LHCN-M2 (cell line): Measurements from ENCODE around the gene RIMS1. TPM values are rescaled to one million over a fixed set of nuclear protein-coding genes. Genes with fewer than 3 reads are reported as not detected.
A peak's percentile ranks its signal among the peaks of the same experiment; 100 is the strongest.

Experiments used
- DNase-seq: peaks from one replicate; pipeline ENCODE4 v3.0.0-alpha.2; 2012; ENCODE audit warnings: low read depth
- total RNA-seq: library from RNA; depleted of rRNA; stranded (reverse); fragments of >200 nt; gene quantifications from 2 replicates; pipeline ENCODE4 v1.2.3, GENCODE V29; 2014

Gene RIMS1
- total RNA-seq, 1 experiment from 2014 or later, result 1.9 TPM

DNA sequence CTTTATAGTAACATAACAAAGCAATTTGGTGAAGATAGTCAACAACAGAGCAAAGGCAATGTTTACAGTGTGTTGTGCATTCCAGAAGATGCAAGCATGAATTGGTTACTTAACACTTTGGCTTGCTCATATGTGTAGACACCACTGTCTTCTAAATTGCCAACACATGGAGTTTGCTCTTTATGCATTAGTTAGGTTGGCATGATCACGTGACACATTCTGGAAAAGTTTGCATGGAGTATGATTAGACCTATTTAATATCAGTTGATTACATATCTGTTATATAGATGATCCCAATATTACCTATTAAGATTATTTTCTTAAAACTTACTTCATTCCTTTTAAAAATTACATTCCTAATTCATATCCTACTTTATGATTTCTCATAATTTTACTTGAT lies 197.6 kb downstream of the RIMS1 start:
- DNase-seq, result no peak

DNA sequence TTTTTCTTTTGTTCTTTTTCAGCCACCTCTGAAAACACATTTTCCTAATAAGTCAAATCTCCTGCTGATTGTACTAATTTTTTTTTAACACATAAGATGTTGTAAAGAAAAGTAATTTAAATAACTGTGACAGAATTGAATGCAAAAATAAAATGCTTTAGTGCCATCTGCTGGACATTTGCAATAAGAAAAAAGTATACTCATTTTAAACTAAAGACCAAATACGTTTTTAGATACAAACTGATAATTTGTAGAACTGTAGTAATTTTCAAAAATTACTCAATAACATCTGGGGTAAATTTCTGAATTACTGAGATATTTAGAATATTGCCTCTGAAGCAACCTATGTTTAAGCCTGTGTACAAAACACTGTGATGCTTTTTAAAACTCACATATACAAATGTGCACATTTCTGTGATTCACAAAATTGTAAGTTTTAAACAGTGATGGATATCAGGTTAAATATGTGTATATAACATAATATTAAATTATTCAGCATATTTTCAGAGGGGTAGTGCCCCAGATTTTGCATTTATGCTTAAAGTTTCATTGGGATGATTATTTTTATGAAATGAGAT lies 198.7 kb downstream of the RIMS1 start:
- DNase-seq, result peak; percentile 21

DNA sequence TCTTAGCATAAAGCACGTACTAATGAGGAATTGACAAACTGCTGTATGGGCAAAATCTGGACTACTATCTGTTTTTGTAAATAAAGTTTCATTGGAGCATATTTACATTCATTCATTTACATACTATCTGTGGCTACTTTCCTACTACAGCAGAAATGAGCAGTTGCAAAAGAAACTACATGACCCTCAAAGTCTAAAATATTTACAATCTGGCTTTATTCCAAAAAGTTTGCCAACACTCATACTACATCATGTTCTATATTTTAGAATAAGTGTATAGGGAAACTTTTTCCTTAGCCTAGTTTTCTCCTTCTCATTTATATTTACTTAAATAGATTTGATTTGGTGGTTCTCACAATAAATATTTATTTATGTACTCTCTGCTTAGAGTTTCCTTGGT lies 208.2 kb downstream of the RIMS1 start:
- DNase-seq, result no peak

DNA sequence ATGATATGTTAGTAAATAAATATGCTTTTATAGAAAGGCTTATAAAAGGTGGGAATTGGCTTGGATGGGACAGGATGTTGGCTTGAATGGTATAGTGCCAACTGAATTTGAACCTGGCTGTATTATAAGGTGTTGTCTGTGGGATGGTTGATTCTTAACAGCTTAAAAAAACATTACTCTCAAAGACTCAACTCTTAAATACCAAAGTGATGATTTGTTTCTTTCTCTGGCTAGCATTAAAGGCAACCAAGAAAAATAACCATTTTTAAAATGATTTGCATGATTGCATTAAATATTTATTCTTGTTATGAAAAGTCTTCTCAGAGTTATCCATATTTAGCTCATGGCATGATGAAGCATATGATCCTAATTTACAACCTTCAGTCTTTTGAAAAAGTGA lies 216.2 kb downstream of the RIMS1 start:
- peak; percentile 6 for DNase-seq

DNA sequence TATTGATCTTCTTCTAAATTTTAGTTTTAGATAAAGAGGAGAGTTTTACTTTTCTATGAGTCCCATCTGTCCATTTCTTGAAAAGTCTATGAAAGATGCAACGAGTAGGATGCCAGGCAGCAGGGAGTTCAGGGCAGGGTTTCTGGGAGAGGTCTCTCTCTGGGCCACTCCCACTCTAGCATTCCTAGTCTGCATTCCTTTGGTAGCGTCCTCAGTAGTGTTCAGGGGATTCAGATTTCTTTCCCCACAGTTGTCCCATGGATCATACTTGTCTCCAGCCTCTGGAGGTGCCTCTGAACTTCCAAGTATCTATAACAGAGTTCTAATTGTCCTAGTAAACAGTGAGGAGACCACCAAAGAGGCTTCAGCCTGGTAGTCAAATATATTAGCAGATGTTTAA lies 225.3 kb downstream of the RIMS1 start:
- no peak for DNase-seq

DNA sequence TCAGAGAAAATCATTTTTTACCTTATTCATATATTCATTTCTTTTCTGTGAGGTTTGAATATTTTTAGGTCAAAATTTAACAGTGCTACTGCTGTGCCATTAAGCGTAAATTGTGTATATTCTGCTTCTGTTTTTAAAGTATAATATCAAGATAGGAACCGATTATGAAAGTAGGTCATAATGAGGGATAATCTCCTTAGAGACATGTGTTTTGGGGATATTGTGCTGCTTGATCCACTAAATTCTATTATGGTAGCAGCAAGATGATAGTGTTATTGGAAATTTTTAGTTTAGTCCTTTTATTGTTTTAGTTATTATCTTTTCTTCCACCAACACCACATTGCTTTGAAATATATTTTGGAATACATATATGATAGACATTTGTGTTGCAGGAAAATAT lies 244.0 kb downstream of the RIMS1 start:
- DNase-seq, result no peak

DNA sequence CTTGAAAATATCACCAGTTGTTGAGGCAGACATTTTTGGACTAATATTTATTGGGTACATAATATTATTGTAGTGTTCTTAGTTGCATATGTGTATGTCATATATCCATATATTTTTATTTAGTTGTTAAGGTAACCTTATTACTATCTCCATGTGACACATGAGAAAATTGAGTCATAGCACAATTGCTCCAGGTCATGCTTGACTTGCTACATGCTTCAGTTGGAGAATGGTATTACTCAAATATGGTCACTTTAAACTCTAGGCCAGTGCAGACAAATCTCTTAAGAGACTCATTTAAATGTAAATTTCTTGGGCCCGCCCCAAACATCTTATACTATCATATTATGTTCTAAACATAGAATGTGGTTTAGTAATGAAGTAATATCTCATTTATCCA lies 246.1 kb downstream of the RIMS1 start:
- peak; percentile 12 for DNase-seq

DNA sequence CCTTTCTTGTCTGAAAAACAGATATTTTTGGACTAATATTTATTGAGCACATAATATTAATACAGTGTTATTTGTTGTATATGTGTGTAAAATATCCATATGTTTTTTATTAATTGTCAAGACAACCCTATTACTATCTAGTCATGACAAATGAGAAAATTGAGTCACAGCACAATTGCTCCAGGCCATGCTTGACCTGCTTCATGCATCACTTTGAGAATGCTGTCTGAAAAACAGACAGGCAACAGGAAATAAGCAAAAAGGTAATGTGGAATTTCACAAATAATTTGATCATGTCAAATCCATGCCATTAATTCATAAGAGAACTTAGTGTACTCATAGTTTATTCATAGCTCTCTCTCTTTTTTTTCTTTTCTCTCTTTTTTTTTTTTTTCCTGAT lies 246.5 kb downstream of the RIMS1 start:
- DNase-seq, result no peak

DNA sequence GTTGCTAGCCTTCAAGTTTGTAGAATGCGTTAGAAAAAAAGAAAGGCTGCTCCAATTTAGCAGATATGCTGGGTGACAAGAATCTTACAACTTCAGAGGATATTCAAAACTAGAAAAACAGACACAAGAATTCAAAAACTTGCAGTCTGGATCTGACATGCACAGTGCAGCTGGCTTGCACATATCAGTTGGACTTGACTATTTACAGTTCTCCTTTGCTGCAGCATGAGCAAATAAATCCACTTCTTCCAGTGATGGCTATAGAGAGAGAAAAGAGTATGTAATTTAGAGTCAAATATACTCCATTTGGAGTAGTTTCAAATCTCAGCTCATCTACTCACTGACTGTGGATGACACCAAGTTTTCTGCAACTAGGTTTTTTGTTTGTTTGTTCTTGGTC lies 247.0 kb downstream of the RIMS1 start:
- no peak for DNase-seq

DNA sequence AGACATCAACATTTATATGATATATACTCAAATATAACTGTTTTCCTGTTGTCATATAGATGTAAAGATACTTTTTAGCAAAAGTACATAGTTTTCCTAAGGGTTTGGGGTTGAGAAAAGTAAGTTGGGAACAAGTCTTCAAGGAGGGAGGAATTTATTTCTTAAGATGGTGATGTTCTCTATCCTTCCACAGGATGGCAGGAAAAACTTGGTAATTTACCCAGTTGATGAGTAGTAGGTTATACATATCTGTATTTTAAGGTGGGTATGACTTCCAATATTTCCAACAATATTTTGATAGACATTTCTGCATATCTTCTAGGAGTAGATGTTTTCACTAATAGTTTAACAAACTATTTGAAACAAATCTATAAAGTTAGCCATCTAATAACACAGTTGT lies 254.4 kb downstream of the RIMS1 start:
- peak; percentile 19 for DNase-seq

DNA sequence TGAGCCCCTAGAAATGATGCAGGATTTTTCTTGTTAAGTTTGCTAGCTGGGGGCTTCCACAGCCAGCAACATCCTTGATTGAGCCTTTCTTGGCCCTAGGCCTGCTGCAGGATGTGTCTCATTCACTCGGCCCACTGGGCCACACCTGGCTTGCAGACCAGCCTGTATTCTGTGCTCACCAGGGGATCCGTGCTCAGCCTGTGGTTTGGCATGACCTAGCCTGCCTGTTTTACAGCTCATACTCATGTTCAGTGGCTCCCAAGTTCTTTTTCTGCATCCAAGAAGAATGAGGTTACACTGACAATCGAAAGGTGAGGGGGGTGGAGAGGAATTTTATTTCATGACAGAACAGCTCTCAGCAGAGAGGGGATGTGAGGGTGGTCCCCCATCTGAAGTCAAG lies 263.4 kb downstream of the RIMS1 start:
- DNase-seq, result no peak

DNA sequence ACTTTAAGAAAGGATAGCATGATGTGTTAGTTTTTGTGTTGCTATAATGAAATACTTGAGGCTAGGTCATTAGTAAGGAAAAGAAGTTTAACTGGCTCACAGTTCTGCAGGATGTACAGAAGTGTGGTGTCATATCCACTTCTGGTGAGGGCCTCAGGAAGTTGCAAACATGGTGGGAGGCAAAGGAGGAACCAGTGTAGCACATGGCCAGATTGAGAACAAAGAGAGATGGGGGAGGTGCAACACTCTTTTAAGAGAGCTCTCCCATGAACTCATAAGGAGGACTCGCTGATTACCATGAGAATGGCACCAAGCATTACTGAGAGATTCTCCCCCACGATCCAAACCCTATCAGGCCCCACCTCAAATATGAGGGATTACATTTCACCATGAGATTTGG lies 265.4 kb downstream of the RIMS1 start:
- DNase-seq, result no peak

DNA sequence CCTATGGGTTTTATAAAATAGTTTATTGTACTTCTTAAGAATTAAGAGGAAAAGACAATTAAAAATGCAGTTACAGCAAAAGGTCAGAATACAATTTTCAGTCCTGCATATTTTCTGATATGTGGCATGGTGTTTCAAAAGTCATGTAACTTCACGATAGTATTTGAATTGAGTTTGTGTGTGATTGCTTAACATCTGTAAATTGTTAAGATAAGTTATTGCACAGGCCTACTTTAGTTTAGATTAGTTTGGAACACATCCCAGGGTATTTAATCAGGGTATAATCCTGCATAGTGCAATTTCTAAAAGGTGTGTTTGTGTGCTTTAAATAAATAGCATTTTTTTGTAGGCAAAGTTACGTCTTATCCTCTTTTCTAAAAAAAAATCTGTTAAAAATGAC lies 289.6 kb downstream of the RIMS1 start:
- DNase-seq, result no peak

DNA sequence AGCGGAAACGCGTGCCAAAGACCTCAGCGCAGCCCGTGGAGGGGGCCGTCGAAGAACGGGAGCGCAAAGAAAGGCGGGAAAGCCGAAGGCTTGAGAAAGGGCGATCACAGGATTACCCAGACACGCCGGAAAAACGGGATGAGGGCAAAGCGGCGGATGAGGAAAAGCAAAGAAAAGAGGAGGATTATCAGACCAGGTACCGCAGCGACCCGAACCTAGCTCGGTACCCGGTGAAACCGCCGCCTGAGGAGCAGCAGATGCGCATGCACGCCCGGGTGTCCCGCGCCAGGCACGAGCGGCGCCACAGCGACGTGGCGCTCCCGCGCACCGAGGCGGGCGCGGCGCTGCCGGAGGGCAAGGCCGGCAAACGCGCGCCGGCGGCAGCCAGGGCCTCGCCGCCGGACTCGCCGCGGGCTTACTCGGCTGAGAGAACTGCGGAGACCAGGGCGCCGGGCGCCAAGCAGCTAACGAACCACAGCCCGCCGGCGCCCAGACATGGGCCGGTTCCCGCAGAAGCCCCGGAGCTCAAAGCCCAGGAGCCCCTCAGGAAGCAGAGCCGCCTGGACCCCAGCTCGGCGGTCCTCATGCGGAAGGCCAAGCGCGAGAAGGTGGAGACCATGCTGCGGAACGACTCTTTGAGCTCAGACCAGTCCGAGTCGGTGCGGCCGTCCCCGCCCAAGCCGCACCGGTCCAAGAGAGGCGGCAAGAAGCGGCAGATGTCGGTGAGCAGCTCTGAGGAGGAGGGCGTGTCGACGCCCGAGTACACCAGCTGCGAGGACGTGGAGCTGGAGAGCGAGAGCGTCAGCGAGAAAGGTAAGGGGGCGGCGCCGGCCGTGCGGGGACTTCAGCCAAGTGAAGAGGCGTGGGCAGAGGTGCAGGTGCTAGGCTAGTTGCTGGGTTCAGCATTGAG lies 296.2 kb downstream of the RIMS1 start:
- peak; percentile 11 for DNase-seq

DNA sequence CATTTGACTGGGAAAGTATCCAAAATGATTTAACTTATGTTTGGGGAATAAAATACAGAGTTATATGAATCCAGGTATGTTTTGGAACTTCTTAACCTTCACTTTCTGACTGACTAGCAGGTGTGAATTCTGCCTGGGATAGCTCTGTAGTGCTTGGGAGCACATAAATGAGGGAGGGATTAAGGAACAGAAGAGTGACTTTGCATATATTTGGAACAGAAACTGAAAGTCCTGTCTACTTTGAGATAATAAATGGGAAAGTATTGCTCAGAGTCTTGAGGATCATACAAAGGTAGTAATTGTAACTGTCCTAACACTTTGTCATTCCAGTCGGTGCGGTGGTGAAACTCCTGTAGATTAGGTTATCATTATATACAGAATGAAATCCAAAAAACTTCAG lies 317.6 kb downstream of the RIMS1 start:
- DNase-seq, result no peak

DNA sequence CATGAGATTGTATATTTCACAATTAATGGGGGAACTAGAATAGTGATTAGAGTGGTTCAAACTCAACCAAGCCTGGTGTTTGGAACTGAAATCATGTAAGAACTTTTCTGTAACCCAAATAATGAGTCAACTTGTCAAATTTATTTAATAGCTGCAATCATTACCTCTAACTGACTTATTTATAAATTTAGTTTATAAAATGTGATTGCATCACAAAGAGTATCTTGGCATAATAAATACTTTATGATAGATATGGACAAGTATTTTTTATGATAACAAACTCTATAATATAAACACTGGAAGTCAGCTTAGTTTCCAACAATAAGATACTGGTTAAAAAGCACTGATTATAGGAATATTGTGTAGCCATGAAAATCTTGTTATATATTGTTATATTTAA lies 319.1 kb downstream of the RIMS1 start:
- DNase-seq, result no peak

DNA sequence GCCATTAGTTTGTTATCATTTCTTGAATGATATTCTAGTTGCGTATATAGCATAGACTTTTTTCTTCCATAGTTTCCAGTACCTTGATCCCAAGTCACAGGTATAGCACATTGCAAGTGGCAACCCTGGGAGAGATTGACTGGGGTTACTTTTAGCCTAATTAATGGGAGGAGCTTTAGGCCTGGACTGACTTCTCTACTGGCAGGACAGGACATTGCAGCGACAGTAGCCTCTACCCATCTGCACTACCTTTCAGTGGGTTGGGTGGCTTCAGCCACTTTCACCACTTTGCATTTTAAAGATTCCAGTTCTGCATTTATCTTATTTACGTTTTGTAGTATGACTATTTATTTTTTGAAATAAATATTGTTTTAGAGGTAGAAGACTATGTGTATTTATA lies 320.3 kb downstream of the RIMS1 start:
- no peak for DNase-seq

DNA sequence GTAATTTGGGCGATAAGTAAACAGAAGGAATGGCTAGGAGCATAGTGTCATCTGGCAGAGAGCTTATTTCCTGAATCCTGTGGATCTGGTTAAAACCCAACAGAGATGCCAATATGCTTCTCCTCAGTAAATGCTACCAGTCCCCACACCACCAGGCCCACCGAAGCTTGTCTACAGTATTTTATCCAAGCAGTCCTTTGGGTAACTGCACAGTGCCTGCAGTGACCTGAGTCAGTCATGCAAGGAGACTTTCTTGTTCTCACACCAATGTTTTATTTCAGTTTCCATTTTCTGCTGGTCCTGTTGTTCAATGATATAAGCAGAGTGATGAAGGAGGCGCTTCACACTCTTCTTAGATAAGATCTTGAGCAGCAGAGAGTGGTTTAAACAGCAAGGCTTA lies 326.3 kb downstream of the RIMS1 start:
- no peak for DNase-seq

DNA sequence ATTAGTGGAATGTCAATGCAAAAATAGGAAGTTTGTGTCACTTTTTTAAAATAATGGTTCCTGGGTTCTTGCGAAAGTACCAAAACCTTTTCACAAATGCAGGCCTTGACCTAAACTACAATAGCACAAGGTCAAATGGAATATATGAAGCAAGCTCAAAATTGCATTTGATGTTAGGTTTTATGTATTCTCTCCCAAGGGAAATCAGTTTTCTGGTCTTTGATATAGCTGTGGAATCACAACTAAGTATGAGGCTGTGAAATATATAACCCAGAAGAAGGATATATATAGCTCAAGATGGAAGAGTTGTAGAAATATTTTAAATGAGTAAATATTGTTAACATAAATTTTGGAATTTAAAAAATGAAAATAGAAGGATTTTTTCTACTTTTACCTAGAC lies 327.3 kb downstream of the RIMS1 start:
- DNase-seq, result no peak

DNA sequence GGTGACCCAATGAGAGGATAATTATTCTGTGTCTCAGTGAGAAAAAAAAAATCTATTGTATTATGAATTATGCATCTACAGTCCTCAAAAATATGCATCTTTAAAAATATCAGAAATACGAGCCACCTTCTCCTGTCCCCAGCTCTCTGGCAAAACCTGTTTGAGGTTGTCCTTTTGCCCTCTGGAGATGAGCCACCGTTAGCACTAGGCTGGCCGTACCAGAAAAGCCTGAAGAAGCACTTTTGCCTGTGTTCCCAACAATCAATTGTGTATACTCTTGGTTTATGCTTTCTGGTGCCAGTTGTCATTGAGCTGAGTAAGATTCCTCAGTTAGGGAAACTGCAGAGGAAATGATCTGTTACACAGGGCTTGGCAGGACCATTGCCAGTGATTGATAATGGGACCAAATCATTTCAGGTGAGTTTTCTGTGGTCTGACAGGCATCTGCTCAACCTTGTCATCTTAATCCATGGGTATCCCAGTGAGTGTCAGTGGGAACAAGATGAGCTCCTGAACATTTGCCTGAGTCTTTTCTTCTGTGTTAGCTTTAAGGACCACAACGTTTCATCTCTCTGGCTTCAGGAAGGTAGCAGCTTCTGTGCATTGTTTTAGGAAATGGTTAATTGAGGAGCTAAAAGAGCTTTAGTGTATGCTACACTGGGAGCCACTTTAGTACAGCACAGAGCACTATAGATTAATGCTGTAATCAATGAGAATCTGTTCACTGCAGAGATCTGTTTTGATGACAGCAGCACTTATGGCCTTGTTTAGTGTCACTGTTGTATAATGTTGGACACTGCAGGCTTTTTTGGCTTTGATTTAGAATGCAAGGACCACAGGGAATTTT lies 330.1 kb downstream of the RIMS1 start:
- DNase-seq, result no peak

DNA sequence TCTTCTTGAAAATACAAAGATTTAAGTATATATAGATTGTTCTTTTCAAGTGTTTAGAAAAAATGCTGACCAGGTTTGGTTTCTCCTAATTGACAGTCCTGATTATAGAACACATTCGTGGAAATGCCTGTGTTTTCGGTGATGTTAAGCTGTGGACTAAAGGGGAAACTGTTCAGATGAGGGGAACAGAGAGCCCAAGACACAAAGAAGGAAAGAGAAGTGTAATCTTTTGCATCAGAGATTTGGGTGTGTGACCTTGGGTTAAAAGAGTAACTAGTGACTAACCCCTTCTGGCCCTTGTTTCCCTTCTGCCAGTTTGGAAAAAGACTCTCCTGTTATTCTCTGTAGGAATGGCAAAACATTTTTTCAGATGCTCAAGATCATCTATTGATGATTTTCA lies 331.3 kb downstream of the RIMS1 start:
- DNase-seq, result no peak

DNA sequence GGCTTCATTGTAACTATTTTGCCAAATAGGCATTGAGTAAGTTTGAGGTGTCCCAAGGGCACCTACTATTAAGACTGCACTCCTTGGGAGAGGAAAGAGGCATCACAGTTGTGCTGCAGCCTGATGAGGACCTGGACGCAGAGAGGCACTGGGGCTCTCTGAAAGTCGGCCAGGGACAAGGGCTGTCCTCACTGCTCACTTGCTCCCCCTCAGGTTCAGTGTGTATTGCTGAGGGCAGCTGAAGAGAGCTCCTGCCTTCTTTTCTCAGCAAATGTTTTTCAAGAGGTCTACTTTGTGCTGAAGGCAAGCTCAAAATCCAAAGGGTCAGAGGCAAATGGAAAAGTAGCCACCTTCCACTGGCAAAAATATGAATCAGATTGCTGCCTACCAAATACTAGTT lies 331.8 kb downstream of the RIMS1 start:
- DNase-seq, result peak; percentile 44
